Measurements from ENCODE around the gene ESRRA.

DNA sequence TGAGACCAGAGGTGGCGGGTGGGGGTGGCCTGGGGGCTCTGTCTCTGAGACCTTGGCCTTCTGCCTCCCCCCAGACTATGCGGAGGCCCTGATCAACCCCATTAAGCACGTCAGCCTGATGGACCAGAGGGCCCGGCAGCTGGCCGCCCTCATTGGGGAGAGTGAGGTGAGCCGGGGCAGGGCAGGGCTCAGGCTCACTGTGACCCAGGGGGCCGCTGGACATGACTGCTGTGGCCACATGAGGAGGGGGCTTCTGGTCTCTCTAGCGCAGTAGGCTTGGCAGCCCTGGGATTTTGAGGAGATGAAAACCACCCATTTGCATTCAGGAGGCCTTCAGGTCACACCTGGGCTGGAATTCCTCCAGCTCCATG lies 41.4 kb upstream of the ESRRA start:
- TF ChIP-seq, protein P1, sequence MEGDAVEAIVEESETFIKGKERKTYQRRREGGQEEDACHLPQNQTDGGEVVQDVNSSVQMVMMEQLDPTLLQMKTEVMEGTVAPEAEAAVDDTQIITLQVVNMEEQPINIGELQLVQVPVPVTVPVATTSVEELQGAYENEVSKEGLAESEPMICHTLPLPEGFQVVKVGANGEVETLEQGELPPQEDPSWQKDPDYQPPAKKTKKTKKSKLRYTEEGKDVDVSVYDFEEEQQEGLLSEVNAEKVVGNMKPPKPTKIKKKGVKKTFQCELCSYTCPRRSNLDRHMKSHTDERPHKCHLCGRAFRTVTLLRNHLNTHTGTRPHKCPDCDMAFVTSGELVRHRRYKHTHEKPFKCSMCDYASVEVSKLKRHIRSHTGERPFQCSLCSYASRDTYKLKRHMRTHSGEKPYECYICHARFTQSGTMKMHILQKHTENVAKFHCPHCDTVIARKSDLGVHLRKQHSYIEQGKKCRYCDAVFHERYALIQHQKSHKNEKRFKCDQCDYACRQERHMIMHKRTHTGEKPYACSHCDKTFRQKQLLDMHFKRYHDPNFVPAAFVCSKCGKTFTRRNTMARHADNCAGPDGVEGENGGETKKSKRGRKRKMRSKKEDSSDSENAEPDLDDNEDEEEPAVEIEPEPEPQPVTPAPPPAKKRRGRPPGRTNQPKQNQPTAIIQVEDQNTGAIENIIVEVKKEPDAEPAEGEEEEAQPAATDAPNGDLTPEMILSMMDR (IDR thresholded peaks at IDR 0.05) = no peak
- TF ChIP-seq POLR2AphosphoS5 (IDR thresholded peaks at IDR 0.05) (no peak), POLR2A (IDR thresholded peaks at IDR 0.05) (no peak)

Data from prostate gland (tissue), 2 donors.